ENCODE results near the gene RPL3.
"Not testable (repeated sequence)": the region's sequence is repeated elsewhere in the genome, so short reads cannot be mapped to it uniquely, and the experiment has no call there.

RPL3 gene

GRCh38 chr22:39330553-39330952 is 11.1 kb upstream of the RPL3 start:
- not testable (repeated sequence) for H3K79me1 ChIP-seq (ENCODE audit: low read length); H3K4me2 ChIP-seq (ENCODE audit: low read length); H3K4me3 ChIP-seq (ENCODE audit: low read depth, low read length); H2AFZ ChIP-seq (ENCODE audit: insufficient read depth, low read length, poor library complexity); H4K8ac ChIP-seq (ENCODE audit: low read depth, low read length); H3K4ac ChIP-seq (ENCODE audit: low read depth, low read length); H2BK5ac ChIP-seq (ENCODE audit: low read depth, low read length, poor library complexity); H2BK12ac ChIP-seq (ENCODE audit: low read length); H3K4me1 ChIP-seq (ENCODE audit: control insufficient read depth in 1 of 2, insufficient read depth in 2 of 2, low read length in 2 of 2); H3K27me3 ChIP-seq (ENCODE audit: insufficient read depth, low read length); H3K27ac ChIP-seq (ENCODE audit: low read depth, low read length); H3K14ac ChIP-seq (ENCODE audit: low read length); H3K23ac ChIP-seq (ENCODE audit: low read length); H2BK120ac ChIP-seq (ENCODE audit: insufficient read depth, low read length, poor library complexity); H3K18ac ChIP-seq (ENCODE audit: low read length); H3K79me2 ChIP-seq (ENCODE audit: control insufficient read depth, insufficient read depth, low read length, poor library complexity); H4K91ac ChIP-seq (ENCODE audit: low read depth, low read length); DNase-seq; H2AK5ac ChIP-seq (ENCODE audit: low read length); H3K9ac ChIP-seq (ENCODE audit: low read length); H3K36me3 ChIP-seq (ENCODE audit: control insufficient read depth in 1 of 2, insufficient read depth in 2 of 2, low read length in 2 of 2); H3K9me3 ChIP-seq (ENCODE audit: insufficient read depth, low read depth, low read length); H4K12ac ChIP-seq (ENCODE audit: low read depth, low read length)
- no CpG with 5 or more reads among the region's 1 CpG for WGBS (ENCODE audit: extremely low coverage, insufficient coverage, insufficient read length)

DNA sequence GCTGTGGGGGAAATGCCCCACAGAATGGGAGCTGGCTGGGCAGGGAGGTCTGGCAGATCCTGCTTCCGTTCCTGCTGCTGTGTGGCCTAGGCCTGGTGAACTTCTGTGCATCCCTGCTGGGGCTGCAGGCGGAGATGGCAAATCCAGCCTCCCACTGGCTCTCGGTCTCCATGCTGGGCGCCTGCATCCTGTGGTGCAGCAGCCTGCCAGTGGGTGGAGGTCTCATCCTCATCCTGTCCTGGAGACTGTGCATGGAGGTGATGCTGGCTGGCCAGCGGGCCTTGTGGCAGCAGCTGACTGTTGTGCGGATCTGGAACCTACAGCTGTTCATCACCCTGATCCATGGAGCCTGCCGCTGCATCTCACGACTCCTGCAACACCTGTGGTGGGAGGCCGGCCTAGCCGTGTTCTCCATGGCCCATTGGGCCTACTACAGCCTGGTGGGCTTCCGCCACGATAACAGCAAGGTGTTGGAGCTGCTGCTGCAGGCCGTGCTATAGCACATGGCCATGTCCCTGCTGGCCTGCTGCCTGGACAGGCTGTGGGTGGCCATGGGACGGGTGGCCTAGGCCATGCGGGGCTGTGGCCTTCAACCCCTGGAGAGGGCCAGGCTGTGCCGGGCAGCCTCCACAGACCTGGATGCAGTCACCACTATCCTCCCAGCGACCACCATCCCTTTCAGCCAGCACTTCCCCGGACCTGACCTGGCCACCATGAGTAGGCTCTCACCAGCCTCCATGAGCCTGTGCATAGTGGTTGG is 8.8 kb upstream of the RPL3 start:
- H3K79me2 ChIP-seq (ENCODE audit: control insufficient read depth, insufficient read depth, low read length, poor library complexity): no peaks in the 10 kb centered on the region
- no peaks in the 10 kb centered on the region for H3K79me1 ChIP-seq (ENCODE audit: low read length)
- H4K91ac ChIP-seq (ENCODE audit: low read depth, low read length): no peak overlapping the region
- H2AFZ ChIP-seq (ENCODE audit: insufficient read depth, low read length, poor library complexity): no peak overlapping the region
- no peaks in the 10 kb centered on the region for H3K27me3 ChIP-seq (ENCODE audit: insufficient read depth, low read length)
- no peak for DNase-seq
- no peak overlapping the region for H3K4ac ChIP-seq (ENCODE audit: low read depth, low read length)
- no peak overlapping the region for H3K4me3 ChIP-seq (ENCODE audit: low read depth, low read length)
- WGBS (ENCODE audit: extremely low coverage, insufficient coverage, insufficient read length): no CpG with 5 or more reads among the region's 18 CpGs
- no peak overlapping the region for H2AK5ac ChIP-seq (ENCODE audit: low read length)
- no peak overlapping the region for H3K4me2 ChIP-seq (ENCODE audit: low read length)
- no peak overlapping the region for H3K18ac ChIP-seq (ENCODE audit: low read length)
- no peak overlapping the region for H2BK120ac ChIP-seq (ENCODE audit: insufficient read depth, low read length, poor library complexity)
- H2BK5ac ChIP-seq (ENCODE audit: low read depth, low read length, poor library complexity): no peak overlapping the region
- no peak overlapping the region for H3K14ac ChIP-seq (ENCODE audit: low read length)
- H2BK12ac ChIP-seq (ENCODE audit: low read length): no peak overlapping the region
- no peak overlapping the region for H3K9ac ChIP-seq (ENCODE audit: low read length)
- H4K12ac ChIP-seq (ENCODE audit: low read depth, low read length): no peak overlapping the region
- no peak overlapping the region for H3K23ac ChIP-seq (ENCODE audit: low read length)
- no peak overlapping the region for H4K8ac ChIP-seq (ENCODE audit: low read depth, low read length)
- H3K9me3 ChIP-seq (ENCODE audit: insufficient read depth, low read depth, low read length): peaks cover 2% of the 10 kb centered on the region
- no peaks in the 10 kb centered on the region for H3K36me3 ChIP-seq (ENCODE audit: control insufficient read depth in 1 of 2, insufficient read depth in 2 of 2, low read length in 2 of 2)
- H3K27ac ChIP-seq (ENCODE audit: low read depth, low read length): no peak overlapping the region
- H3K4me1 ChIP-seq (ENCODE audit: control insufficient read depth in 1 of 2, insufficient read depth in 2 of 2, low read length in 2 of 2): no peaks in the 10 kb centered on the region

DNA sequence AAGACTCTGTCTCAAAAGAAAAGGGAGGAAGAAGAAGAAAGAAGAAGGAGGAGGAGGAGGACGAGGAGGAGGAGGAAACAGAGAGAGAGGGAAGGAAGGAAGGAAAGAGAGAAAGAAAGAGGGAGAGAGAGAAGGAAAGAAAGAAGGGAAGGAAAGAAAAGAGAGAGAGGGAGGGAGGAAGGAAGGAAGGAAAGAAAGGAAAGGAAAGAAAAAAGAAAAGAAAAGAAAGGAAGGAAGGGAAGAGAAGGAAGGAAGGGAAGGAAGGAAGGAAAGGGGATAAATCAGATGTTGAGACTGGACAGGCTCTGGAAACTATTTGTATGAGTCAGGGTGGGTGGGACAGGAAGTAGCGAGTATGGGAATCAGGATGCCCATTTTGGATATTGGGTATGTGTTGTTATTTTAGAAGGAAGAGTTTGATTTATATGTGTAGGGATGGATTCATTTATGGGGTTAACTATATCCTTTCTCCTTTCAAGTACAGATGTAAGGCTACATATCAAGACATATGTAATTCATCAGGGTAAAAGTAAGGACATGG is 6.0 kb upstream of the RPL3 start:
- Histone ChIP-seq H3K23ac (ENCODE audit: low read length) (no peak overlapping the region), H2BK120ac (ENCODE audit: insufficient read depth, low read length, poor library complexity) (no peak overlapping the region), H4K12ac (ENCODE audit: low read depth, low read length) (no peak overlapping the region), H2AK5ac (ENCODE audit: low read length) (no peak overlapping the region), H3K79me2 (ENCODE audit: control insufficient read depth, insufficient read depth, low read length, poor library complexity) (no peaks in the 10 kb centered on the region), H2AFZ (ENCODE audit: insufficient read depth, low read length, poor library complexity) (no peak overlapping the region), H3K9me3 (ENCODE audit: insufficient read depth, low read depth, low read length) (peaks cover 2% of the 10 kb centered on the region), H2BK12ac (ENCODE audit: low read length) (no peak overlapping the region), H4K91ac (ENCODE audit: low read depth, low read length) (no peak overlapping the region), H3K79me1 (ENCODE audit: low read length) (no peaks in the 10 kb centered on the region), H3K36me3 (ENCODE audit: control insufficient read depth in 1 of 2, insufficient read depth in 2 of 2, low read length in 2 of 2) (no peaks in the 10 kb centered on the region), H3K18ac (ENCODE audit: low read length) (no peak overlapping the region), H3K4me3 (ENCODE audit: low read depth, low read length) (no peak overlapping the region), H3K4me2 (ENCODE audit: low read length) (no peak overlapping the region), H4K8ac (ENCODE audit: low read depth, low read length) (no peak overlapping the region), H3K27ac (ENCODE audit: low read depth, low read length) (no peak overlapping the region), H3K4ac (ENCODE audit: low read depth, low read length) (no peak overlapping the region), H3K4me1 (ENCODE audit: control insufficient read depth in 1 of 2, insufficient read depth in 2 of 2, low read length in 2 of 2) (no peaks in the 10 kb centered on the region), H3K27me3 (ENCODE audit: insufficient read depth, low read length) (no peaks in the 10 kb centered on the region), H2BK5ac (ENCODE audit: low read depth, low read length, poor library complexity) (no peak overlapping the region), H3K9ac (ENCODE audit: low read length) (no peak overlapping the region), H3K14ac (ENCODE audit: low read length) (no peak overlapping the region)
- no CpG with 5 or more reads among the region's 2 CpGs for WGBS (ENCODE audit: extremely low coverage, insufficient coverage, insufficient read length)
- no peak for DNase-seq

GRCh38 chr22:39320616-39321029 is 1.2 kb upstream of the RPL3 start:
- not testable (repeated sequence) for H4K91ac ChIP-seq (ENCODE audit: low read depth, low read length); H3K4ac ChIP-seq (ENCODE audit: low read depth, low read length); H2BK5ac ChIP-seq (ENCODE audit: low read depth, low read length, poor library complexity); H3K23ac ChIP-seq (ENCODE audit: low read length); H3K4me3 ChIP-seq (ENCODE audit: low read depth, low read length); H2BK12ac ChIP-seq (ENCODE audit: low read length); H3K18ac ChIP-seq (ENCODE audit: low read length); H3K4me2 ChIP-seq (ENCODE audit: low read length); H2AFZ ChIP-seq (ENCODE audit: insufficient read depth, low read length, poor library complexity); H3K14ac ChIP-seq (ENCODE audit: low read length); H3K27me3 ChIP-seq (ENCODE audit: insufficient read depth, low read length); H3K9ac ChIP-seq (ENCODE audit: low read length); H2AK5ac ChIP-seq (ENCODE audit: low read length); H3K9me3 ChIP-seq (ENCODE audit: insufficient read depth, low read depth, low read length); H3K27ac ChIP-seq (ENCODE audit: low read depth, low read length)
- peak overlapping the region; percentile 58 for H4K12ac ChIP-seq (ENCODE audit: low read depth, low read length)
- H3K79me1 ChIP-seq (ENCODE audit: low read length): peaks cover 12% of the 10 kb centered on the region
- H3K4me1 ChIP-seq (ENCODE audit: control insufficient read depth in 1 of 2, insufficient read depth in 2 of 2, low read length in 2 of 2): peaks cover 8 to 10% of the 10 kb centered on the region in 2 experiments
- peak overlapping the region; percentile 42 for H4K8ac ChIP-seq (ENCODE audit: low read depth, low read length)
- DNase-seq: peak in 1 of 2 donors; percentile 41
- peak overlapping the region; percentile 30 for H2BK120ac ChIP-seq (ENCODE audit: insufficient read depth, low read length, poor library complexity)
- WGBS (ENCODE audit: extremely low coverage, insufficient coverage, insufficient read length): no CpG with 5 or more reads among the region's 24 CpGs
- peaks cover 19% of the 10 kb centered on the region for H3K79me2 ChIP-seq (ENCODE audit: control insufficient read depth, insufficient read depth, low read length, poor library complexity)
- H3K36me3 ChIP-seq (ENCODE audit: control insufficient read depth in 1 of 2, insufficient read depth in 2 of 2, low read length in 2 of 2): peaks cover 19 to 25% of the 10 kb centered on the region in 2 experiments

All from trophoblast cell (in vitro differentiated cells and primary cell).